ENCODE results near the gene RPL15. TPM values are rescaled to one million over a fixed set of nuclear protein-coding genes. Genes with fewer than 3 reads are reported as not detected.

The RPL15 gene
- total RNA-seq, 2 donors from 2014 or later = 608 to 1,311 TPM

DNA sequence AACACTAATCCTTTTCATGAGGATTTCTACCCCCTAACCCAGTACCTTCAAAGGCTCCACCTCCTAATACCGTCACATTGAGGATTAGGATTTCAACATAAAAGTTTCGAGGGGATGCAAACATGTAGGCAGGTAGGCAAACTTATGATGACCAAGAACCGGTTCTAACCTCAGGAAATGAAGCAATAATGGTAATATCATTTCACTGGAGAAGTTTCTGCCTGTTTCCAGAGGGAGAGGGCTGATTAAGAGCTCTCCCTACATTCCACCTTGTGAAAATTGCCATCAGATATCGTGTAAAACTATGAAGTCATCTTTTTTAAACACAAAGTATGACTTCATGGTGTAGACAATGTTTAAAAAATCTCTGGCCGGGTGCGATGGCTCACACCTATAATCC lies 31.7 kb upstream of the RPL15 start:
- H3K4me3 ChIP-seq = no peak overlapping the region
- peaks cover 4% of the 10 kb centered on the region for H3K36me3 ChIP-seq
- no peaks in the 10 kb centered on the region for H3K27me3 ChIP-seq
- peaks cover 0 to 7% of the 10 kb centered on the region in 2 donors for H3K4me1 ChIP-seq
- no peak overlapping the region for H3K27ac ChIP-seq
- DNase-seq (ENCODE audit: low spot score) = no peak
- no peaks in the 10 kb centered on the region for H3K9me3 ChIP-seq
- TF ChIP-seq, protein P1, sequence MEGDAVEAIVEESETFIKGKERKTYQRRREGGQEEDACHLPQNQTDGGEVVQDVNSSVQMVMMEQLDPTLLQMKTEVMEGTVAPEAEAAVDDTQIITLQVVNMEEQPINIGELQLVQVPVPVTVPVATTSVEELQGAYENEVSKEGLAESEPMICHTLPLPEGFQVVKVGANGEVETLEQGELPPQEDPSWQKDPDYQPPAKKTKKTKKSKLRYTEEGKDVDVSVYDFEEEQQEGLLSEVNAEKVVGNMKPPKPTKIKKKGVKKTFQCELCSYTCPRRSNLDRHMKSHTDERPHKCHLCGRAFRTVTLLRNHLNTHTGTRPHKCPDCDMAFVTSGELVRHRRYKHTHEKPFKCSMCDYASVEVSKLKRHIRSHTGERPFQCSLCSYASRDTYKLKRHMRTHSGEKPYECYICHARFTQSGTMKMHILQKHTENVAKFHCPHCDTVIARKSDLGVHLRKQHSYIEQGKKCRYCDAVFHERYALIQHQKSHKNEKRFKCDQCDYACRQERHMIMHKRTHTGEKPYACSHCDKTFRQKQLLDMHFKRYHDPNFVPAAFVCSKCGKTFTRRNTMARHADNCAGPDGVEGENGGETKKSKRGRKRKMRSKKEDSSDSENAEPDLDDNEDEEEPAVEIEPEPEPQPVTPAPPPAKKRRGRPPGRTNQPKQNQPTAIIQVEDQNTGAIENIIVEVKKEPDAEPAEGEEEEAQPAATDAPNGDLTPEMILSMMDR (IDR thresholded peaks at IDR 0.05) = no peak

DNA sequence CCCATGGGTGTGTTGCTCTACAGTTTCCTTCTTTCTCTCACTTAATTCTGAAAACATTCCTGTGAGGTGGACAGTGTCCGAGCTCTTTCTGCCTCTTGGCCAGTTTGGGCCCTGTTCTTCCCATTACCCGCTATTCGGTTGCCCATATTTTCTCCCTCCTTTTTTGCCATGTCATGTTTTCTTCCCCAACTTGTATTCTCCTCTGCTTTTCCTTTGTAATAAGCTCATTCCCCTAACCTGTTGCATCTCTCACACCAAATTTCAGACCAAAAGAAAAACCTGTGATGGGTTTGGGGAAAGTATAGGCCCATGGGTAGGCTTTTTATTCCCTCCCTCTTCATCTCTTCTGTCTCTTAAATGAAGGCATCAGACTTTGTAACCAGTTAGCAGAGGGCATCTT lies 30.6 kb upstream of the RPL15 start:
- Histone ChIP-seq H3K27me3 (no peaks in the 10 kb centered on the region), H3K4me1 (no peaks in the 10 kb centered on the region), H3K9me3 (no peaks in the 10 kb centered on the region), H3K4me3 (no peak overlapping the region), H3K27ac (no peak overlapping the region), H3K36me3 (peaks cover 4% of the 10 kb centered on the region)
- no peak for DNase-seq (ENCODE audit: low spot score)
- TF ChIP-seq, protein P1 (IDR thresholded peaks at IDR 0.05) = no peak

DNA sequence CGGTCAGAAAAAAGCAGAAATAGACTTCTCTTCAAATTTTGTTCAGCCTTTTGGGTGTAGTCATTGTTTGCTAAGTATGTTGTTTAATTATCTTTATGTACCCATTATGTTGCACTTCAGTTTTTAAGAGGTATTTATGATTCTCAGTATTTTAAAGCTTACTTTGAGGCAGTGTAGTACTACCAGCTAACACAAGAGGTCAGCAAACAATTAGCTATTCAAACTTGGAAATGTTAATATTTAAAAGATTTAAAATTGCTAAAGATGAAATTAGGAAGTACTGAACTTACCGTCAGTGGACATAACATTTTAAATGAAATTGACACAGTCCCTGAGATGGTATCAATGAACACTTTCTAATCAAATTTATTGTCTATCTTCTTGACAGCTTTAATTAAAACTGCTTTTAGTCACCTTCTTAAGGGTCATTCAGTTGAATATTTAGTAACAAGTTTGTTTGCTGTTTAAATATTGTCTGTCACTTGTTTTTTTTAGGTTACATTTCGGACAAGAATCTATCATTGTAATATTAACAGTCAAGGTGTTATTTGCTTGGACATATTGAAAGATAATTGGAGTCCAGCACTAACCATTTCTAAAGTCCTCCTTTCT lies 28.2 kb upstream of the RPL15 start:
- Histone ChIP-seq H3K27me3 (no peaks in the 10 kb centered on the region), H3K9me3 (no peaks in the 10 kb centered on the region), H3K27ac (no peak overlapping the region), H3K36me3 (no peaks in the 10 kb centered on the region), H3K4me1 (no peaks in the 10 kb centered on the region), H3K4me3 (no peak overlapping the region)
- DNase-seq (ENCODE audit: low spot score) = no peak
- TF ChIP-seq, protein P1 (IDR thresholded peaks at IDR 0.05) = peak; percentile 64 to 87

DNA sequence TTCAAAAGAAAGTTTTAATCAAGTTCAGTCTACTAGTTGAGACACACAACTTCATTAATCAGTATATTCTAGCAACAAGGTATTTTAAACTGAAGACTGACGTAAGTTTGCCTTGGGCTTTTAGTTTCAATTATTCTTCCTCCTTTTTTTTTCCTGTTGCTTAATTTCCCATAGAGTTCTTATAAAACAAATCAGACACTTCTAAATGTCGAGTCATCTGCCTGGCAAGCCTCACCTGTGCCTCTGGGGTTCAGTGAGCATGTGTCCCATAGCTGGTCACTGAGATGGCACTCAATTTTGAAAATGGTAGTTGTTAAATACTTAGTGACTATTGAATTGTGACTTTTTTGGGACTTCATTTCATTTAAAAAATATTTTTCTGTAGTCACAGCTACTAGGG lies 27.5 kb upstream of the RPL15 start:
- H3K27me3 ChIP-seq = no peaks in the 10 kb centered on the region
- no peak overlapping the region for H3K4me3 ChIP-seq
- no peak overlapping the region for H3K27ac ChIP-seq
- H3K36me3 ChIP-seq = no peaks in the 10 kb centered on the region
- no peaks in the 10 kb centered on the region for H3K4me1 ChIP-seq
- H3K9me3 ChIP-seq = no peaks in the 10 kb centered on the region
- TF ChIP-seq, protein P1 (IDR thresholded peaks at IDR 0.05) = no peak
- DNase-seq (ENCODE audit: low spot score) = no peak

DNA sequence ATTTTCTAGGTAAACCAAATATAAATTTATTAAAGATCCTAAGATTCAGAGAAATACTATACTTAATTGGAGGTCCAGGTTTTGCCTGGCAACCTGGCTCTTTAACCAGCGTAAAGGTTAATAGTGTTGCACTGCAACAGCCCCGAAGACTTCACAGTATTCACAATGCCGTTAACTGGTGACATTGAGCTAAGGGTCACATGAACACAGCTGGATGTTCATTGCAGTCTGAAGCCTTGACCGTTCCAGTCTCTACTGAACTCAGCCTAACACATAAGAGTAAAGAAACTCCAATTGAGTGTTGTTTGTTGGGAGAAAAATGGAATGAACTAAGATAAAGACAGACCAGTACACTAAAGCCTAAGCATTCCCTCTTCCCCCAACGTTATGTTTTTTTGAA lies 27.0 kb upstream of the RPL15 start:
- H3K4me1 ChIP-seq = no peaks in the 10 kb centered on the region
- H3K4me3 ChIP-seq = no peak overlapping the region
- no peak overlapping the region for H3K27ac ChIP-seq
- no peak for DNase-seq (ENCODE audit: low spot score)
- no peaks in the 10 kb centered on the region for H3K9me3 ChIP-seq
- no peaks in the 10 kb centered on the region for H3K36me3 ChIP-seq
- TF ChIP-seq, protein P1 (IDR thresholded peaks at IDR 0.05) = no peak
- H3K27me3 ChIP-seq = no peaks in the 10 kb centered on the region
